SW 1271 (cell line): ENCODE data around the gene RRAGA.
"Not testable (repeated sequence)": the region's sequence is repeated elsewhere in the genome, so short reads cannot be mapped to it uniquely, and the experiment has no call there.

Source experiments
- DNase-seq, 2 experiments: peaks; one replicate each; lab custom pipeline; 2025; lab: John Stamatoyannopoulos, UW

Gene RRAGA

GRCh38 chr9:19087106-19088000 is 38.1 kb downstream of the RRAGA start:
- DNase-seq, result no peak

GRCh38 chr9:19097431-19097830 is 48.2 kb downstream of the RRAGA start:
- DNase-seq, result not testable (repeated sequence)
